Suppressor macrophage treated with lipopolysaccharide for 4 hours (primary cell): ENCODE results near the gene DLK2.
A peak's percentile ranks its signal among the peaks of the same experiment; 100 is the strongest.
"Not testable (repeated sequence)": the region's sequence is repeated elsewhere in the genome, so short reads cannot be mapped to it uniquely, and the experiment has no call there.

Experiments used
- DNase-seq: peaks from one replicate; pipeline ENCODE4 v3.0.0-alpha.2; 2020

DLK2 gene

GRCh38 chr6:43481075-43481474, 25.7 kb upstream of the DLK2 start:
- peak; percentile 27 for DNase-seq

GRCh38 chr6:43478008-43478372, 22.6 kb upstream of the DLK2 start:
- no peak for DNase-seq

GRCh38 chr6:43477235-43478007, 22.1 kb upstream of the DLK2 start, which contains the start of gene TJAP1:
TSS of gene TJAP1 (plus strand) at chr6:43477570. CDS start at chr6:43499002, 21,432 bp downstream.
- peak; percentile 91 for DNase-seq

GRCh38 chr6:43476746-43477145, 21.4 kb upstream of the DLK2 start:
- DNase-seq = no peak

GRCh38 chr6:43475516-43475915, 20.2 kb upstream of the DLK2 start:
- DNase-seq = no peak

- DNase-seq = no peak
Observed at GRCh38 chr6:43472515-43472914, 17.2 kb upstream of the DLK2 start.

- DNase-seq = no peak
Observed at GRCh38 chr6:43471399-43471798, 16.1 kb upstream of the DLK2 start.

- DNase-seq = no peak
Observed at GRCh38 chr6:43469947-43470346, 14.6 kb upstream of the DLK2 start.

GRCh38 chr6:43468748-43469681, 13.7 kb upstream of the DLK2 start:
- DNase-seq = no peak

- DNase-seq = no peak
Observed at GRCh38 chr6:43468240-43468639, 12.9 kb upstream of the DLK2 start.

GRCh38 chr6:43467752-43468151, 12.4 kb upstream of the DLK2 start:
- no peak for DNase-seq

GRCh38 chr6:43467265-43467664, 11.9 kb upstream of the DLK2 start:
- peak; percentile 20 for DNase-seq

- peak; percentile 74 for DNase-seq
Observed at GRCh38 chr6:43465948-43466347, 10.6 kb upstream of the DLK2 start.

GRCh38 chr6:43464337-43464736, 9.0 kb upstream of the DLK2 start:
- DNase-seq = no peak

- no peak for DNase-seq
Observed at GRCh38 chr6:43461936-43462335, 6.6 kb upstream of the DLK2 start.

- DNase-seq = no peak
Observed at GRCh38 chr6:43460032-43460431, 4.7 kb upstream of the DLK2 start.

- no peak for DNase-seq
Observed at GRCh38 chr6:43459535-43459934, 4.2 kb upstream of the DLK2 start.

- not testable (repeated sequence) for DNase-seq
Observed at GRCh38 chr6:43458154-43458553, 2.8 kb upstream of the DLK2 start.

GRCh38 chr6:43457643-43458042, 2.3 kb upstream of the DLK2 start:
- no peak for DNase-seq

GRCh38 chr6:43454696-43455530, 435 bp downstream of the DLK2 start:
- DNase-seq = peak; percentile 85

GRCh38 chr6:43454290-43454695, 1.1 kb downstream of the DLK2 start:
- no peak for DNase-seq

- no peak for DNase-seq
Observed at GRCh38 chr6:43453831-43454230, 1.5 kb downstream of the DLK2 start.

- no peak for DNase-seq
Observed at GRCh38 chr6:43452896-43453295, 2.5 kb downstream of the DLK2 start.
